ENCODE measurements around the gene PSG5. TPM values are rescaled to one million over a fixed set of nuclear protein-coding genes. Genes with fewer than 3 reads are reported as not detected.
A peak's percentile ranks its signal among the peaks of the same experiment; 100 is the strongest.
"Not testable (repeated sequence)": the region's sequence is repeated elsewhere in the genome, so short reads cannot be mapped to it uniquely, and the experiment has no call there.

Gene PSG5
- total RNA-seq, 1 experiment from 2014 or later: 0.80 TPM

DNA sequence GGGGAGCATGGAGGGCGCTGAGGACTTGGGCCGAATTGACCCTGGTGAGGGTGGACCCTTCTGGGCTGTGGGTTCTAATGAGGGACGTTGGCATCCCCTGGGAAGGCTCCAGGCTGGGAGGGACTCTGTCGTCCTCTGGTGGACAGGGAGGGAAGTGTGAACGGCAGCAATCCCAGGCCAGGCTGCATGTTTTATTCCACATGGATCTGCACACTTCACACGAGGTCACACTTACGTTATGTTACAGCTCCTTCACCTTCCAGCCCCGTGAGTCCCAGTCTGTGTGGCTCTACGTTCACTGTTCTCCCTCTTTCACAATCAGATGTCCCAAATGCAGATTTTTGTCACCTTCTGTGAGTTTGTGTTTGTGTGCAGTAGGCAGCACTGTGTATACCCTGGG lies 1.8 kb upstream of the PSG5 start:
- DNase-seq (ENCODE audit: low read depth): peak; percentile 21

DNA sequence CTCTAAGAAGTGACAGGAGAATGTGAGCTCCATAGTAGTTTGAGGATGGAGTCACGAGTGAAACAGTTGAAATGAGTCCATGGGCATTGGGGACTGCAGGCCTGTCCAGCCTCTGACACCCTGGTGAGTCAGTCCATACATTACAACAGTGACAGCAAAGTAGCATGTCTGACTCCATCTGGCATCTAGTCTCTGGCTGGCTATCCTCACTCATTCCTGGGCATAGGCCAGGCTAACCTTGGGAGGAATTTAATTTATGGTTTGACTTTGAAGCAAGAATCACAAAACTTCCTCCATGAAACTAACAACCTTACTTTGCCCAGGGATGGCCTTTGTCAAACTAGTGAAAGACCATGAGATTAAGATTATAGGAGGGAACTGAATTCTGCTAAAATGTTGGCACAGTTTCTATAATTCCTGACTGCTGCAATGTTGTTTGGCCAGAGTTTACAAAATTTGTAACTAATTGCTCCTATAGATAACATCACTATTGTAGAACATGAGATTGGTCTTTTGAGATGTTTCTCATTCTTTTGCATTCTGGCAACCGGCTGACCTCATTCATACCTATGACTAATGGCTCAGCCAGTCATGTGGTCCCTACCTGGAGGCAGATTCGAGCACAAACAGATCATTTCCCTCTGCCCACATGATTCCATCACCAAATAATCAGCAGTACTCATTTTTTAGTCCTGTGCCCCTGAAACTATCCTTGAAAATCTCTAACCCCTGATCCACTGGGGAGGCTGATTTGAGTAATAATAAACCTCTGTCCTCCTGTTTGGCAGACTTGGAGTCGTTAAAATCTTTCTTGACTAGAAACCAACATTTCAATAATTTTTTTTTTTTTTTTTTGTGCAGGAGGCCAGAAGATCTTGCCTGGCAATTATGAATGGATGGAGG lies 4.2 kb downstream of the PSG5 start:
- peak; percentile 85 for DNase-seq (ENCODE audit: low read depth)

DNA sequence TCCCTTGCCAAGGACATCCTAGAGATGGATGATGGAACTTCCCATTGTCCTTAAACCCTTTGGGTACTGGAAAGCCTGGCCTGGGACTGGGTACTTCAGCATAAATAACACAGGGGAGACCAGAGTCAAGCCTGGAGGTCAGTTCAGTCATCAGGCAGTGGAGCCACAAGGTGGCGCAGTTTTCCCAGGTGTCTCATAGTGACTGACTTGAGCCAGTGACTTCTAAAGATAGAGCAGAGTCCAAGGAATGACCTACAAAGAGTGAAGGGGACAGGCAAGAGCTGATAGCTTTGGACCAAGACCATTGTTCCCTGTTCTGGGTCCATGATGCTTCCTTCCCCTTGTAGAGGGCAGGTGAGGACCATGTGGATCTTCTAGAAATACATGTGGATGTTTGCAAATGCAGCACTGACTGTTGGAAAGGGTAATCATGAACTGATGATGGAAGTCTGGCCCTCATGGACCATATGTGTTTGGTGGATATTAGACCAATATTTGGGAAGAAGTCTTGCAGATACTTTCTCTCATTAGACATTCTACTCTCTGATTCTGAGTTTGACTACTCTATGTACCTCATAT lies 6.7 kb downstream of the PSG5 start:
- not testable (repeated sequence) for DNase-seq (ENCODE audit: low read depth)

DNA sequence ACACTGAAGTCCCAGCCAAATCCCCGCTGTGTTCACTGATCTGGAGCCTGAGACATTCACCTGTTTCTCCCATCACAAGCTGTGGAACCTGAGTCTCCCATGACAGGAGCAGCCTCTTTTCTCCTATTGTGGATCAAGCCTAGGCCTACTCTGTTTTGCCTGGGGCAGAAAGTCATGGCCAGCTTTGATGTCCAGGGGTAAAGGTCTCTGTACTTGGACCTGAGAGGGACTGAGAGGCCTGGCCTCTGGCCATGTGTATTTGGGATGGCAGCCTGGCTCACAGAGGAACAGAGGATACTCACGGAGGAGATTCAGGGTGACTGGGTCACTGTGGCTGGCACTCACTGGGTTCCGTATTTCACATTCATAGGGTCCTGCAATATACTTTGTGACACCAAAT lies 7.8 kb downstream of the PSG5 start:
- DNase-seq (ENCODE audit: low read depth): not testable (repeated sequence)

DNA sequence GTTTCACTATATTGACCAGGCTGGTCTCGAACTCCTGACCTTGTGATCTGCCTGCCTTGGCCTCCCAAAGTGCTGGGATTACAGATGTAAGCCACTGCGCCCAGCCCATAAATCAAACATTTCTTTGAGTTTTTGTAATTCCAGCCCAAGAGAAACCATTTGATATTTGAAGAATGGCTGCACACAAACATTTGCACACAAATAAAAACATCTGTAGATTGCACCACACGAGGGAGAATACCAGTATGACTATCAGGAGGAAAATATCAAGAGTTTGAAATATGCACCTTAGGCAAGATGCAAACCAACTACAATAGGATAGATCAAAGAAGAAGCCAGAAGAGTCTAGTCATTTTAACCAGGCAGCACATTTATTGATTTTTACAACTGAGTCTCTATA lies 20.4 kb downstream of the PSG5 start:
- DNase-seq (ENCODE audit: low read depth): not testable (repeated sequence)

DNA sequence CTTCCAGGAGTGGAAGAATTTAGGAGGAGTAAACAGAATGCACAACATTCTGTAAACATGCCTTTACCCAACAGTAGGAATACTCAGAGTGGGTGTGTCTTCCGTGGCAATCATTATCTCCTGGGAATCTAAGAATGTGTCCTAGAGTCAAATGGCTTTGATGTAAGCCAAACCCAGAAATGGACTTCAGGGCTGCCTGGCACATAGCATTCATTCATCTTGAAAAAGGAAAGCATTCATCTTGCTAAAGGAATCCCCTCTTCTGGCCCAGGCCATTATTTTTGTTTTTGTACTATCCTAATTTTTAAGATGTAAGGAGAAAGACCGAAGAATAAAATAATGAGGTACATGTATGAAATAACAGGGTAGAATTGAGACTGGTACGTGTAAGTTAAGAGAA lies 23.2 kb downstream of the PSG5 start:
- DNase-seq (ENCODE audit: low read depth): not testable (repeated sequence)

DNA sequence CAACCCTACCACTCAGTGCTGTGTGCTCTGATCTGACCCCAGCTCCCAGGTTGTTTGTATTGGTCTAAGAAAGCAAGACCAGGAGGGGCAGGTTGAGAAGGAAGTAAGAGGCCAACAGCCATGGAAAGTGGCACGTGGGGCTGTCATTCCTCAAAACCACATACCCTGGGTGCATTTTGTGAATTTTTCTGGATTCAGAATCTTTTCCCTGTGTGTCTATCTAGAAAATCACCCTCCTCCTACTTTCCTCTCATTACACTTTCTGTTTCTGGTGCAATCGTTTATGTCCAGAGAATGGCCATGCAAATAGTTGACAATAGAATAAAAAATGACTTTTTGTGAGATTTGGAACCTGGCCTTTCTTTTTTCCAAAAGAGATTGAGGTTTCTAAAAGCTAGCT lies 24.1 kb downstream of the PSG5 start:
- DNase-seq (ENCODE audit: low read depth): not testable (repeated sequence)

DNA sequence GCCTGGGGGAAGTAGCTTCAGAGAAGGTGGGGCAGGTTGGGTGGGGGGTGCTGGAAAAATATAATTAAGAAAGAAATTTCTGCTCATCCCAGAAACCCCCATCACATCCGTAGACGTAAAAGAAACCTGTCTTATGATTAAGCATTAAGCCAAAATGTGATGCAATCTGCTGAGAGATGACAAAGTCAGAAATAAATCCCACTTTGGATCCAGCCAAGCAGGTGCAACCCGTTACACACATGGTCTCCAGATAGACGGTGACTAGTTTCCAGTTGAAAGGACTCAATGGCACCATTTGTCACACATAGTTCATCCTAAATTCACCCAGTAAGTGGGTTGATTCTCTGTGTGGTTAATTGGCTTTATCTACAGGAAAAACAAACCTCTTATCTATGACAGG lies 34.1 kb downstream of the PSG5 start:
- DNase-seq (ENCODE audit: low read depth): no peak

DNA sequence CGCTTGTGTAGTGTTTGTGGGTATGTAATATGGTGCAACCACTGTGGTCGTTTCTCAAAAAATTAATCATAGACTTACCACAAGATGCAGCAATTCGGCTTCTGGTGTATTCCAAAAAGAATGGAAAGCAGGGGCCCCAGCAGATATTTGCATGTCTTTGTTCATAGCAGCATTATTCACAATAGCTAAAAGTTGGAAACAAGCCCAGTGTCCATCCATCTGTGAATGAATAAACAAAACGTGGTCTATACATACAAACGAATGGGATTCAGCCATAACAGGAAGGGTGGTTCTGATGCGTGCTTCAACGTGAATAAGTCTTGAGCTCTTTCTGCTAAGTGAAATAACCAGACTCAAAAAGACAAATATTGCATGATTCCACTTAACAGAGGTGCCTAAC lies 36.5 kb downstream of the PSG5 start:
- DNase-seq (ENCODE audit: low read depth): peak; percentile 23

DNA sequence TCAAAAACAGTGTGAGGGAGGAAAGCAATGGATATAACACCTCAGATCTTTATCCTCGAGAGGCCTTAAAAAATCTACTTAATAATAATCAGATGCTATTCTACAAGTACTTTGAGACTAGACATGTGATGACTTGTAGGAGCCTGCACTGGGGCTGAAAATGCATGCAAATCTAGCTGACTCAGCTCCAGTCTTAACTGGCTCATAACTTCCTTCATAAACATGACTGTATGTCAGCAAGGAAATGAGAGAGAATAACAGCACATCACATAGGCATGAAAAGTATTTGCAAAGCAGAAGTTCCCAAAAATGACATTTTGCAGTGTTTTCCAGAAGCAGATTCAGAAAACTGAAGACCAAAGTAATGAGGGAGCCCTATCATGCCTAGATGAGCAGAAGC lies 38.1 kb downstream of the PSG5 start:
- DNase-seq (ENCODE audit: low read depth): peak; percentile 51

DNA sequence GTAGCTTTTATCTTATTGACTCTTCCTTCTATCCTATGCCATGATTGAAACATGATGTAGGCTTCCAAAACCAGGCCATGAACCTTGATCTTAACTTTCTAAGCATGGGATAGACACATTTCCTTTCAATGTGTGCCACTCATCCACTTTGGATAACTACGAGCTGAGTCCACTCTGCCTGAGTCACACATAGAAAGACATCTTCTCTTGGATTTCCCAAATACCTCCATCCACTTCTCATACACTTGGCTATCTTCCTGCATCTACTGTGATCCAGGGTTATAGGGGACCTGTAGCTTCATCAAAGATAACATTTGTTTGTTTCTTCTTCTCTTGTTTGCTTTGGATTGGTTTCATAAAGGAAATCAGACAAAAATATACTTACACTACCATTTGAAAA lies 44.6 kb downstream of the PSG5 start:
- DNase-seq (ENCODE audit: low read depth): not testable (repeated sequence)

DNA sequence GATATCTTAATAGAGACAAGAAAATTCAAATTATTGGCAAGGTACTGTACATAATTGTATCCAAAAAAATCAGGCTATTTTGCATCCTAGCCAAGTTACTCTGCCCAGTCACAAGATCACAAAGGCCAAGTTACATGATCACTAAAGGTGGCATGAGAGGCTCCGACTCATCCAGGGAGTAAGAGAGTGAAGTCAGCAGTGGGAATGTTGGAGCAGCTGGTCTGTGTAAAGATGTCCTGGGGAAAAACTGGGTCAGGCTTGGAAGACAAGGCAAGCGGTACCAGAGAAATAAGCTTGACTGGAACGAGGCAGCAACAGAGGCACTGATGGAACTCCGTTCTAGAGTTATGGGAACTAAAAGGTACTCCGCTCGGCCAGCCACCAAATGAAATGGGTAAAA lies 53.6 kb downstream of the PSG5 start:
- no peak for DNase-seq (ENCODE audit: low read depth)

DNA sequence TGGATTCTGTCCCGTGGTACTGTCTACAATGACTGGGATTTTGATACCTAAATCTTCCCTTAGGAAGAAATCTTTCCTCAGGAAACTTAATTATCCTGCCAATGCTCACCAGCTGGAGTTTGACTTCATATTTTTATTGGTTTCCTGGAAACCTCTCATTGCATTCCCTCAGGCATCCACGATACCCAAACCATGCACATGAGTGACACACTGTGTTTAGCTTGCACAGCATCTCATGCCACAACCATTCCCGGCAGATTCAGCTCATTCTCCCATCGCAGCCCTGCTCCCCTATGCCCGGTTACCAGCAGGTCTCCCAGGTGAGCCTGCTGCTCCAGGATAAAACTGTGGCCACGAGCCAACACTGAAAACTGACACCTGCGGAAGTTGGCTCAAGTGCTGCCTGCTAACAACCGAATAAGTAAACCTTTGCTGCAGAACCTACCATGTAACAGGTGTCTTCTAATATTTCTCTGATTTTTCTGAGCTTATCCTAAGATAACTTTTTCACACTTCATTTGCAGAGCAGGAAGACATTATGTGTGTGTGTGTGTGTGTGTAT lies 55.0 kb downstream of the PSG5 start:
- not testable (repeated sequence) for DNase-seq (ENCODE audit: low read depth)

DNA sequence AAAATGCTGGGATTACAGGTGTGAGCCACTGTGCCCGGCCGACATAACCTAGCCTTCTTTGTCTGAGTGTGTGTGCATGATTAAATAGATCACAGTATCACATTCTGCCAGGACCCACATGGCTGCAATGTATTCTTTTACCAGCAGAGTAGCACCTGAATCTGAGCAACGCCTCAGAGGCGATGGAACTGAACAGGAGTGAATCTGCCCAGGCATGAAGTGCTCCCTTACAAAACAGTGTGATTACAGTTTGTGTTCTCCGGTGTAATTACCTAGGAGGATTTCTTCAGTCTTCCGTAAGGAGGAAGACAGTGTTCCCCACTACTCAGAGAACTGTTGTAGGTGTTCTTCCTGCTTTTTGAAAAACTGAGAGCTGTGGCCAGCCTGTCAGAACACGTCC lies 57.1 kb downstream of the PSG5 start:
- not testable (repeated sequence) for DNase-seq (ENCODE audit: low read depth)

DNA sequence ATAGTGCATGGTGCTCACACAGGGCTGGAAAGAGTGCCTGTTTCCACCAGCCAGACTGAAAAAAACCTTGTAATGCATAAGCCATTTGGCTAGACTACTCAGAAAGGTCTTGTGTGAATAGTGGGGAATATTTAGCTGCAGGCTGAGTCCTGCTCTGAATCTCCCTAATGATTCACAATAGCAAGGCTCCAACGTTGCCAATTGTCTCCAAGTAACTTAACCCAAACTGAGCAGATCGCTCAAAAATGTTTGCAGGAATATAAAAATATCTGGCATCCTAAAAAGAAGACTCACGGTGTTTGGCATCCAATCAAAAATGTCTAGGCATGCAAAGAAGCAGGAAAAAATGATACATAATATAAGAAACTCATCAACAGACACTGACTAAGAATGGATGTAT lies 59.0 kb downstream of the PSG5 start:
- peak; percentile 6 for DNase-seq (ENCODE audit: low read depth)

DNA sequence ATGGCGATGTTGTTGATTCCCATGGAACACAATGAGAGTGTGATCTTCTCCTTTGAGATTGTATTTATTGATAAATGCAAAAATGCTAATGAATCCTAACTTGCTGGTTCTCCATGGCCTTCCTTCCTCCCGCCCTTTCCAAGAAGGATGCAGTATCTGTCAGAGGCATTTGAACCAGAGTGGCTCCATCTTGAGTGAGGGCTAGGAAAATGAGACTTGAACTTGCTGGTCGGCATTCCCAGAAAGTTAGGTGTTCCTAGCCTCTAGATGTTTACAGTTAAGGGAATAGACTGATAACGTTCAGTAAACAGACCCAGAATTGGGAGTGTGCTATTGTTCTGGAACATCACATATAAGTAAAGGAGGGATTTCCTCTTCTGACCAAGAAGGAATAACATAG lies 59.6 kb downstream of the PSG5 start:
- no peak for DNase-seq (ENCODE audit: low read depth)

DNA sequence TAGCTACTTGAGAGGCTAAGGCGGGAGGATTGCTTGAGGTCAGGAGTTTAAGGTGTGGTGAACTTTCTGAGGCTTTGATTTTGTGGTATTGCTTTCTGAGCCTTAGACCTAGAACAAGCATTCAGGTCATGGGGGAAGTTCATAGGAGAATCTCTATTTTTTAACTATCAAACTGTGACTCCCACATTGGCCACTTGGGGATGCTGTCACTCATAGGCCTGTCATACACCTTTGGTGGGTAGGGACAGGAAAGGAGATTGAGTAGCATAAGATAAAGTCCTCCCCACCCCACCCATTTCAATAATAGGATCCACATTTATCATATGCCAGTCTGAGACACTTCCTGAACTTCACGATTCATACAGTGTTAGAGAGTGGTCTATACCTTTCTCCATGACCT lies 62.0 kb downstream of the PSG5 start:
- no peak for DNase-seq (ENCODE audit: low read depth)

DNA sequence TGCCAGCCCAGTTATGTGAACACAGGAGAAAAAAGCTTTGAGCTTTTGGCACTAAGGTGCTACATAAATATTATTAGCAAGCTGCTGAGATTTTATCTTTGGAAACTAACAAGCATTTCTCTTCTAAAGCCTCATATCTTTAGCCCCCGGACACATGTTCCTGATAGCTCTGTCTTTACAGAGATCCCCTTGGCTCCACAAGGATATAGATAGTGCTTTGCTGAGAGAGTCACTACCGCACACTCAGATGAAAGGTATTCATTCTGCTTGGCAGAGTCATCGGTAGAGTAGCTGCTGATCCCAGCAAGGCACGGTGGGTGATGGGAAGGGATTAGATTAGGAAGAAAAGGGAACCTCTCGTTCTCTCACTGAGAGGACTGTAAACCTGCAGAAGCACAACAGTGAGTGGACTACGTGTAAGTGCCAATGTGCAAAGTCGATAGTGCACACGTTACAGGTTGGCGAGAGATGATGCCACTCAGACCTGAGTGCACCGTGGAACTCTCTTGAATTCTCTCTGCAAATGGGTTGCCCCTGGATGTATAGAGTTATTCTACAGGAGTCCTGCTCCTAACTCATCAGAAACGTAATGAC lies 65.8 kb downstream of the PSG5 start:
- DNase-seq (ENCODE audit: low read depth): peak; percentile 78

DNA sequence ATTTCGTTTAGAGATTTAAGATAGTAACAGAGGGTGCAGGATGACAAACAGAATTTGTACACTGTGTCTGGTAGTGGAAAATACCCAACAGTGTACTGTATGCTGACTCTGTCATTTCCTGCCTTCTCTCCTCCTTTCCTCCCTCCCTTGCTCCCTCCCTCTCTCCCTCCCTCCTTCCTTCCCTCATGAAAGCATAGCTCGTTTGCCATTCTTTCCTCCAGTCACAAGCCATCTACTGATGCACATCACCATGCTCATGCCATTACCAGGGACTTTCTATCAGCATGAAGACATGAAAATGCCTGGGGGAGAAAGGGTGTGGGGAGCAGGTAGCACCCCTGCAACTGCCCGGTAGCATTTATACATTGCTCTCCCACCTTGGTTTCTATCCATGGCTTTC lies 66.8 kb downstream of the PSG5 start:
- not testable (repeated sequence) for DNase-seq (ENCODE audit: low read depth)
